ENCODE data around the gene MGLL.
"Not testable (repeated sequence)": the region's sequence is repeated elsewhere in the genome, so short reads cannot be mapped to it uniquely, and the experiment has no call there.

DNA sequence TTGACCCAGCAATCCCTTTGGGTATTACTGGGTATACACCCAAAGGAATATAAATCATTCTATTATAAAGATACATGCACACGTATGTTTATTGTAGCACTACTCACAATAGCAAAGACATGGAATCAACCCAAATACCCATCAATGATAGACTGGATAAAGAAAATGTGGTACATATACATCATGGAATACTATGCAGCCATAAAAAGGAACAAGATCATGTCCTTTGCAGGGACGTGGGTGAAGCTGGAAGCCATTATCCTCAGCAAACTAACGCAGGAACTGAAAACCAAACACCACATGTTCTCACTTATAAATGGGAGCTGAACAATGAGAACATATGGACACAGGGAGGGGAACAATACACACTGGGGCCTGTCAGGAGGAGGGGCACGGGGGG is 117.5 kb downstream of the MGLL start:
- TF ChIP-seq, protein P1, sequence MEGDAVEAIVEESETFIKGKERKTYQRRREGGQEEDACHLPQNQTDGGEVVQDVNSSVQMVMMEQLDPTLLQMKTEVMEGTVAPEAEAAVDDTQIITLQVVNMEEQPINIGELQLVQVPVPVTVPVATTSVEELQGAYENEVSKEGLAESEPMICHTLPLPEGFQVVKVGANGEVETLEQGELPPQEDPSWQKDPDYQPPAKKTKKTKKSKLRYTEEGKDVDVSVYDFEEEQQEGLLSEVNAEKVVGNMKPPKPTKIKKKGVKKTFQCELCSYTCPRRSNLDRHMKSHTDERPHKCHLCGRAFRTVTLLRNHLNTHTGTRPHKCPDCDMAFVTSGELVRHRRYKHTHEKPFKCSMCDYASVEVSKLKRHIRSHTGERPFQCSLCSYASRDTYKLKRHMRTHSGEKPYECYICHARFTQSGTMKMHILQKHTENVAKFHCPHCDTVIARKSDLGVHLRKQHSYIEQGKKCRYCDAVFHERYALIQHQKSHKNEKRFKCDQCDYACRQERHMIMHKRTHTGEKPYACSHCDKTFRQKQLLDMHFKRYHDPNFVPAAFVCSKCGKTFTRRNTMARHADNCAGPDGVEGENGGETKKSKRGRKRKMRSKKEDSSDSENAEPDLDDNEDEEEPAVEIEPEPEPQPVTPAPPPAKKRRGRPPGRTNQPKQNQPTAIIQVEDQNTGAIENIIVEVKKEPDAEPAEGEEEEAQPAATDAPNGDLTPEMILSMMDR (IDR thresholded peaks at IDR 0.05) = not testable (repeated sequence)
- TF ChIP-seq EZH2 (IDR thresholded peaks at IDR 0.05; ENCODE audit: borderline replicate concordance, insufficient read depth, low read depth, low read length, poor library complexity, severe bottlenecking) = not testable (repeated sequence)
